Measurements from ENCODE around the gene USP17L22.
"Not testable (repeated sequence)": the region's sequence is repeated elsewhere in the genome, so short reads cannot be mapped to it uniquely, and the experiment has no call there.

GRCh38 chr4:9219852-9220251 is 47.6 kb upstream of the USP17L22 start, which contains the start of gene USP17L12:
- TF ChIP-seq POLR2A (IDR thresholded peaks at IDR 0.05; ENCODE audit: low read depth, low read length); POLR2AphosphoS5 (IDR thresholded peaks at IDR 0.05; ENCODE audit: low read depth, low read length); PAX5 (IDR thresholded peaks at IDR 0.05; ENCODE audit: insufficient read depth, low read length, severe bottlenecking); SPI1 (IDR thresholded peaks at IDR 0.05; ENCODE audit: low read depth, low read length); TAF1 (IDR thresholded peaks at IDR 0.05; ENCODE audit: low read depth, low read length); POU2F2 (IDR thresholded peaks at IDR 0.05; ENCODE audit: low read depth, low read length): not testable (repeated sequence)
